GM21367 (cell line): ENCODE data around the gene ASH1L.
"Not testable (repeated sequence)": the region's sequence is repeated elsewhere in the genome, so short reads cannot be mapped to it uniquely, and the experiment has no call there.

Experiments
- ATAC-seq: cut with Tn5 transposase; IDR thresholded peaks from one replicate; pipeline ENCODE4 v1.9.1; 2021; ENCODE audit not compliant: unreplicated experiment

Gene ASH1L

DNA sequence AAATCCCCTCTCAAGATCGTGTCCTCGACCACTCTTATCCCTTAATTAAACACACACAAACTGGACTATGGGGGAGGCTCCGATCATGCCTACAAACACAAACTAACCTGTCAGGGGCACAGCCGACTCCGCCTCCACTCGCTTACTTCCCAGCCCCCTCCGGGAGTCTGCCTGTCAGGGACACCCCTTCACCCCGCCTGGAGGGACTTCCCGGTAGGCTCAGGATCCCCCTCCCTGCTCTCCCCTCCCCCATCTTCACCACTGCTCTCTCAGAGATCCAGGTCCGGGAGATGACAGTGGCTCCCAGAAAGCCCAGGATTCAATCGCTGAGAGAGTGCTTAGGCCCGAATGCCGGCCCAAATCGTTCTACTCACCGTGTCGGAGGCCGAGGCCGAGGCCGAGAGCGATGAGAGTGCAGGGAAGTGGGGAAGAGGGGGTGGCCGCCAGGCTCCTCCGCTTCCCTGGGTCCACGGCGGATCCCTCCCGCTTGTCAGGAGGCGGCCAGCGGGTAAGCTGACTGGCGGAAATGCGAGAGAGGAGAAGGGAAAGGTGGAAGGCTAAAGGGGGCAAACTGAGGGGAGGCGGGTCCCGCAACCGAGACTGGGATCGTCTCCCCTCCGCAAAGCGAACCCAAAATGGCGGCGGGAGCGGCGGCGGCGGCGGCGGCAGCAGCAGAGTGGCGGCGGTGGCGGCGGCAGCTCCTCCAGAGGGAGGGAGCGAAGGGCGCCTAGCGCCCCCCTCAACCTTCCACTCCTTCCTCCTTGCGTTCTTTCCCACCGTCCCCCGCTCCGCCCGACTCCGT lies 623 bp downstream of the ASH1L start:
- ATAC-seq, result peak; percentile 12

DNA sequence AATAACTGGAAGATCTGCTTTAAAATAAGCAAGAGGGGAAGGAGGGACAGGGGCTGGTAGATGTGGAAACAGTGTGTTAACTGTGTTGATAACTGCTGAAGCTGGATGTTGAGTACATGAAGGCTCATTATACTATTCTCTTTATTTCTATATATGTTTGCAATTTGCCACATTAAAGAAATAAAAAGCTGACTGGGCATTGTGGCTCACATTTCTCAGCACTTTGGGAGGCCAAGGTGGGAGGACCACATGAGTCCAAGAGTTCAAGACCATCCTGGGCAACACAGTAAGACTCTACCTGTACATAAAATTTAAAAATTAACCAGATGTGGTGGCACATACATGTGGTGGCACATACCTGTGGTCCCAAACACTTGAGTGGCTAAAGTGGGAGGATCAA lies 6.7 kb downstream of the ASH1L start:
- ATAC-seq, result no peak

DNA sequence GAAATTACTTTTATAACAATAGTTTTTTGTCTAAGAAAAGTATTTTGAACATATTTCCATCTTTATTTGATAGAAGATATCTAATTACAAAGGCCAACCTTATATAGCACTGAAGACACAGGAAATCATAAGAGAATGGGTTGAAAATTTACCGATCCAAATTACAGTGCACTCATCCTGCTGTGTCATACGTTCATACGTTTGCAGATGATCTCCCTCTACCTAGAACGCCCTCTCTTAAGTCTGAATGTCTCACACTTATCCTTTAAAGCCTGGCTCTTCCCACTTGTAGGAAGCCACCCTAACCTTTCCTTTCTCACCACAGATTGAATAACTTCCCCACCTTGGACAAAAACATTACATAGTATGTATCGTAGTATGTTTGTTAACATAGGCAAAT lies 9.3 kb downstream of the ASH1L start:
- no peak for ATAC-seq

DNA sequence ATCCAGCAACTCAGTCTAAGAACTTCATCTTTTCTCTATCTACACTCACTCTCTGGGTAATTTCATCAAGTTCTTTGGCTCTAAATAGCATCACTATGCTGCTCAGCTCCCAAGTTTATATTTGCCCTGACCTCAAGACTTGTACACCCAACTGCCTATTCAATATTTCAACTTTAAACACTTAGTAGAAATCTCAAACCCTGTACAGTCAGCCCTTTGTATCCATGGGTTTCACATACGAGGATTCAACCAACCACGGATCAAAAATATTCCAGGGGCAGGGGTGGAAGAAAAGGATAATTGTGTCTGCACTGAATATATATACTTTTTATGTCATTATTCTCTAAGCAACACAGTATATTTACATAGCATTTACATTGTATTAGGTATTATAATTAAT lies 13.9 kb downstream of the ASH1L start:
- no peak for ATAC-seq

DNA sequence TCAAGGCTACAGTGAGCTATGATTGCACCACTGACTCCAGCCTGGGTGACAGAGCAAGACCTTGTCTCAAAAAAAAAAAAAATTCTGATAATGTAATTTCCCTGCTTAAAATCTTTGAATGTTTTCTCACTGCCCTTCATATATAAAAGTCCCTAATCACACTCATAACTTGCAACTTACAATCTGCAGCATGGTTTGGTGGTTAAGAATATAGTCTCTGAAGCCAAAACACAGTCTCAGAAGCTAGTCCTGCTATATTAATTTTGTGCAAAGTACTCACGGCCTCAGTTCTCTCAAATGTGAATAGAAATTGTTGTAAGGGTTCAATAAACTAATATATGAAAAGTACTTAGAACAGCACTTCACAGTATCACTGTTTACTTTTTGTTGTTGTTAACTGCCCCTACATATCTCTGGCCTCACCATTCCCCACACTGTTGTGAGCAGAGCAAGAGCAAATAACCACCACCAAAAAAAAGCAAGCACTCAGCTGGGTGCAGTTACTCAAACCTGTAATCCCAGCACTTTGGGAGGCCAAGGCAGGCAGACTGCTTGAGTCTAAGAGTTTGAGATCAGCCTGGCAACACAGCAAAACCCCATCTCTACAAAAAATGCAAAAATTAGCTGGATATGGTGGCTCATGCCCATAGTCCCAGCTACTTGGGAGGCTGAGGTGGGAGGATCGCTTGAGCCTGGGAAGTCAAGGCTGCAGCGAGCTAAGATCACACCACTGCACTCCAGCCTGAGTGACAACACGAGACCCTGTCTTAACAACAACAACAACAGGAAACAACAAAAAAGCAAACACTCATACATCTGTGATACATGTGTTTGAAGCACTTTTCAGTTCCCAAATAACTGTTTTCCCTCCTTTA lies 22.4 kb downstream of the ASH1L start:
- no peak for ATAC-seq

DNA sequence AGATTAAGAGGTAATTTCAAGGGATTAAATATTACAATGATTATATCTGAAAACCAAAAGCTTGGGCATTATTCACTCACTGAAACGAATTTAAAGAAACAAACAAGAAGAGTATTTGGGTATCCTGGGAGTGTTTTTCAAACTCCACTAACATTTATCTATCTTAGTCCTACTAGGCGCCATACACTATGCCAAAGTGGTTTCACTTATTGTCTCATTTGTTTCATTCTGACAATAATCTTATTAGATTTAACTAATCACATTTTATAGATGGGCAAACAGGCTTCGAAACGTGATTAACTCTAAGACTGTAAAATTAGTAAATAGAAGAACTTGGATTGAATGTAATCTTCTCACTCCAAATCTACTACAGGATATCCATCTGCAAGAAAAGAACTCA lies 25.4 kb downstream of the ASH1L start:
- no peak for ATAC-seq

DNA sequence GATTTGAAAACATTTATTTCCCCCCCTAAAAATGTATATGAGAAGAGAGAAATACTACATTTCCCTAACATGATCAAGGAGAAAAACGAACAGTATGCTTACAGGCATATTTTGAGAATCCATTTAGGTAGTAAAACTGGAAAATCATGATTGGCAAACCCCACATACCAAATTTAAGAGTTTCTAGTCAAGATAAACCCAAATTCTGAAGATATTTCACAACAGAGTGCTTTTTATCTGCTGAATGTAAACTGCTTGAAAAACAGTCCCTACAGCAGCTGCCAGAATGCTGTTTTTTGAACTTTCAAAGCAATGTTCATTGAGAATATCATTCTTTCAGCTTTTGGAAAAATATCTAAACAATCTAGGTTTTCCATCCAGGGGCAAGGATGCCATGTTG lies 31.0 kb downstream of the ASH1L start:
- ATAC-seq, result no peak

DNA sequence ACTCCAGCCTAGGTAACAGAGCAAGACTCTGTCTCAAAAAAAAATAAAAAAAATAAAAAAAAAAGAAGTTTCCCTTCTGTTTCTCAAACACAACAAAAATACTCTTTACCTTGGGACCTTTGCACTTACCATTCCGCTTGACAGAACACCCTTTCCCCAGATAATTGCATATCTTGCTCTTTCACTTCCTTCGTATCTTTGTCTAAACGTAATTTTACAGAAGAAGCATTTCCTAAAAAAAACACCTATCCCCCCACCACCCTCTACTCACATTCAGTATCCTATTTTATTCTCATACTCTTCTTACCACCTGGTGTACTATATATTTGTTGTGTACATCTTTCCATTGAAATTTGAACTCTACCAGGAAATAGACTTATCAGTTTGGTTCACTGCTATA lies 32.7 kb downstream of the ASH1L start:
- no peak for ATAC-seq

DNA sequence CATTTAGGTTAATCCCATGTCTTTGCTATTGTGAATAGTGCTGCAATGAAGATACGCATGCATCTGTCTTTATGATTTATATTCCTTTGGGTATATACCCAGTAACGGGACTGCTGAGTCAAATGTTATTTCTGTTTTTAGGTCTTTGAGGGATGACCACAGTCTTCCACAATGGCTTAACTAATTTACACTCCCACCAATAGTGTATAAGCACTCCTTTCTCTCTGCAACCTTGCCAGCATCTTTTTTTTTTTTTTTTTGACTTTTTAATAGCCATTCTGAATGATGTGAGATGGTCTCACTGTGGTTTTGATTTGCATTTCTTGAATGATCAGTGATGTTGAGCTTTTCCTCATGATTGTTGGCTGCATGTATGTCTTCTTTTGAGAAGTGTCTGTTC lies 33.5 kb downstream of the ASH1L start:
- no peak for ATAC-seq

DNA sequence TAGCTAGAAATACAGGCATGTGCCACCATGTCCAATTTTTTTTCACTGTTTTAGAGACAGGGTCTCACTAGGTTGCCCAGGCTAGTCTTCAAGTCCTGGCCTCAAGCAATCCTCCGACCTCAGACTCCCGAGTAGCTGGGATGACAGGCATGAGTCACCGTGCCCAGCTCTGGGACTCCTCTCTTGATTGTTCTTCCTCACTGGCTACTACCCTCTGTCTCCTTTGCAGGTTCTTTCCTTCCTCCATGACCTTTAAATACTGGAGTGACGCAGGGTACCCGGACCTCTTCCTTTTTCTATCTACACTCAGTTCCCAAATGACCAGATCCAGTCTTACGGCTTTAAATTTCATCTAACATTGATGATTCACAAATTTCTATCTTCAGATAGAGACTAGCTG lies 34.9 kb downstream of the ASH1L start:
- ATAC-seq, result no peak

DNA sequence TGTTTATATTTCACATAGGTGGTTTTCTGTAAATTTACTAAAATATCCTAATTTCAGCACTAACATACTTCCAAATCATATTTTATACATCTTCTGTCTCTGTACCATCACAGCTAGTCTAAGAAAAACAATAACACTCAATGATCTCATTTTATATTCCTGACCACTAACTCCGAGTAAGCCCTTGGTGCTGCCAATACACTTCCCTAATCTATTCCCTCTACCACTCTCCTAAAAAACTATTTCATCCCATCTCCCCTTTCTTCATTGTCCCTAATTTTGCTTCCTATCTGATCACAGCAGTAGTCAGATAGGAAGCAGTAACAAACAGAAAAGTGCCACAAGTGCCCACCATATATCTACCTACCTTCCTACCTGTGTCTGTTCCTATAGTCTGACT lies 36.2 kb downstream of the ASH1L start:
- ATAC-seq, result no peak

DNA sequence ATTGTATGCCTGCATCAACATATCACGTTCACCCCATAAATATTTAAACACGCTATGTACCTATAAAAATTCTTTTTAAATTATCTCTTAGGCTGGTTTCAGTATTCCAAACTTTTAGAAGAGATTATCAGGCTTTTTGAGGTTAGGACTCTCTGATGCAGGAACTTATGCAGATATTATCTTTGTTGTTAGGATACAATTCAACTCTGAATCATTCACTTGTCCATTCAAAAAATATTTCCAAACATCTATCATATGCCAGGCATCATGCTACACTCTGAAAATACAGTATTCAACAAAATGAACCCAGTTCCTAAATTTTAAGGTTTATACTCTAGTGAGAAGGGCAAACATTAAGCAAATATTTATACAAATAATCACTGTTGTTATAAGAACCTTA lies 40.5 kb downstream of the ASH1L start:
- no peak for ATAC-seq

DNA sequence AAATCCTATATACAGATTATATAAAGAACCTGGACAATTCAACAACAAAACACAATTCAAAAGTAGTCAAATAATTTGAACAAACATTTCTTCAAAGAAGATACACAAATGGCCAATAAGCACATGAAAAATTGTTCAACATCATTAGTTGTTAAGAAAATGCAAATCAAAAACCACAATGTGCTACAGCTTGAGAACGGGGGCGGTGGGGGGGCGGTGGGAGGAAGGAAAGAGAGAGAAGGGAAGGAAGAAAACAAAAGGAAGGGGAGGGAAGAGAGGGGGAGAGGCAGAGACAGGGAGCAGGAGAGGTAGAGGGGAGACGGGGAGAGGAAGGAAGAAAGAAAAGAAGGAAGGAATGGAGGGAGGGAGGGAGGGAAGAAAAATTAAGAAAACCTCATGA lies 44.1 kb downstream of the ASH1L start:
- ATAC-seq, result no peak

DNA sequence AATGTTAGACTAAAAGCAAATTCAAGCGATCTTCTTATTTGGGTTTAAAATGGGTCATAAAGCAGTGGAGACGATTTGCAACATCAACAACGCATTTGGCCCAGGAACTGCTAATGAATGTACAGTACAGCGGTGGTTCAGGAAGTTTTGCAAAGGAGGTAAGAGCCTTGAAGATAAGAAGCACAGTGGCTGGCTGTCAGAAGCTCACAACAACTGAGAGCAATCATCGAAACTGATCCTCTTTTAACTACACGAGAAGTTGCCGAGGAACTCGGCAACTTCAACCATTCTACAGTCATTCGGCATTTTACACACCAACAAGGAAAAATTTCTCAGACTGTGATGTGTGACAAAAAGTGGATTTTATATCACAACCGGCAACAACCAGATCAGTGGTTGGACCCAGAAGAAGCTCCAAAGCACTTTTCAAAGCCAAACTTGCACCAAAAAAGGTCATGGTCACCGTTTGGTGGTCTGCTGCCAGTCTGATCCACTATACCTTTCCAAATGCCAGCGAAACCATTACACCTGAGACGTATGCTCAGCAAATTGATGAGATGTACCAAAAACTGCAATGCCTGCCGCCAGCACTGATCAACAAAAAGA lies 47.9 kb downstream of the ASH1L start:
- ATAC-seq, result no peak

DNA sequence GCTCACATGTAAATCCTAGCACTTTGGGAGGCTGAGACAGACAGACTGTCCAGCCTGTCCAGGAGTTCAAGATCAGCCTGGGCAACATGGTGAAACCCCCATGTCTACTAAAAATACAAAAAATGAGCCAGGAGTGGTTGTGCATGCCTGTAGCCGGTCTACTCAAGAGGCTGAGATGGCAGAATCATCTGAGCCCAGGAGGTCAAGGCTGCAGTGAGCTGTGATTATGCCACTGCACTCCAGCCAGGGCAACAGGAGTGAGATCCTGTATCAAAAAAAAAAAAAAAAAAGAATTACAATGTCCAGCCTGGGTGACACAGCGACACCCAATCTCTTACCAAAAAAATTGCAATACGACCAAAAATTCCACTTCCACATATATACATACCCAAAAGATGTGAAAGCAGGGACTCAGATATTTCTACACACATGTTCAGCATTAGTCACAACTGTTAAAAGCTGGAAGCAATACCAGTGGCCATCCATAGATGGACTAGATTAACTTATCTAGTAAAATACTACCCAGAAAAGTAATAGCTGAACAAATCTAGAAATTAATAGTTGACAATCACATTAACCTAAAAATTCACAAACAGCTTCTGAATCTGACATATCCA lies 49.2 kb downstream of the ASH1L start:
- ATAC-seq, result no peak

DNA sequence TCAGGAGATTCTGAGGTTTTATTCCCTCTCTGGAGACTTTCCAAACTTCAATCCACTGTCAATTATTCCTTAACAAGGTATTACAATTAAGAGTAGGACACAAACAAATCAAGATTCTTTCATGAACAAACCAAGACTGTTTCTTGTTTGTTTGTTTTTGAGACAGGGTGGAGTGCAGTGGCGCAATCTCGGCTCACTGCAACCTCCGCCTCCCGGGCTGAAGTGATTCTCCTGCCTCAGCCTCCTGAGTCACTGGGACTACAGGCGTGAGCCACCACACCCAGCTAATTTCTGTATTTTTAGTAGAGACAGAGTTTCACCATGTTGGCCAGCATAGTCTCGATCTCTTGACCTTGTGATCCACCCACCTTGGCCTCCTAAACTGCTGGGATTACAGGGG lies 51.2 kb downstream of the ASH1L start:
- not testable (repeated sequence) for ATAC-seq

DNA sequence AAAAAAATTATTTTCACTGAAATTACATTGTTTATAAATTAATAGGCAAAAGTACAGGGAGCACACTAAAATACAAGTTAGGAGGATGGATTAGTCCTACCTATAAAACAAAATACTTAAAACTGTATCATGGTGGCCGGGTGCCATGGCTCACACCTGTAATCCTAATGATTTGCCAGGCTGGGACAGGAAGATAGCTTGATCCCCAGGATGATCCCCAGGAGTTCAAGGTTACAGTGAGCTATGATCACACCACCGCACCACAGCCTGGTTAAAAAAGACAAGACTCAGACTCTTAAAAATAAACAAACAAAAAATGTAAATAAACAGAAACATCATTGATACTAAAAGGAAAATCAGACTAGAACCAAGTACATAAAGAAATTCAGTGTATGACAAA lies 53.5 kb downstream of the ASH1L start:
- ATAC-seq, result no peak

DNA sequence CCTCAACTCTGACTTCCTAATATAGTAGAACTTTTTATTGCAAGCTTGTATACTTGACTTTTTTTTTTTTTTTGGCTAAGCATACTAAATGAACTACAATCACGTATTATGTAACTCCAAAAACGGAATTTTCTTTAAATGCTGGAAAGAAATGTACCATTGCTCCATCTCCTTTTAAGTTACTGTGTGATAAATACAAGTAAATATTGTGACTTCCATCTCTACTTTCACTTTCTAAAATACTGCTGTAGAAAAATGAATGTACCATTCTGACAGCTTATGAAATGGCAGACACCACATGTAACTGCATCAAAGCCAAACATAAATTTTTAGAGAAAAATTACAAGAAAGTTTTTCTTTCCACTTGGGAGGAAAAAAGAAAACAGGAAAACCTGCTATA lies 54.7 kb downstream of the ASH1L start:
- no peak for ATAC-seq

DNA sequence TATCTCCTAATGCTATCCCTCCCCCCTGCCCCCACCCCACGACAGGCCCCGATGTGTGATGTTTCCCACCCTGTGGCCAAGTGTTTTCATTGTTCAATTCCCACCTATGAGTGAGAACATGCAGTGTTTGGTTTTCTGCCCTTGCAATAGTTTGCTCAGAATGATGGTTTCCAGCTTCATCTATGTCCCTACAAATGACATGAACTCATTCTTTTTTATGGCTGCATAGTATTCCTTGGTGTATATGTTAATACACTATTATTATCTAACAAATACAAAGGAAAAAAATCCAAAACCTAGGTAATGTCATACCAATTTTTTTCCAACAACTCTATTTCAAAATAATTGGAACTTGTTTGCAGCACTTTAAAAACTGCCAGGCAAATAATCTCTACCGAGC lies 56.6 kb downstream of the ASH1L start:
- not testable (repeated sequence) for ATAC-seq

DNA sequence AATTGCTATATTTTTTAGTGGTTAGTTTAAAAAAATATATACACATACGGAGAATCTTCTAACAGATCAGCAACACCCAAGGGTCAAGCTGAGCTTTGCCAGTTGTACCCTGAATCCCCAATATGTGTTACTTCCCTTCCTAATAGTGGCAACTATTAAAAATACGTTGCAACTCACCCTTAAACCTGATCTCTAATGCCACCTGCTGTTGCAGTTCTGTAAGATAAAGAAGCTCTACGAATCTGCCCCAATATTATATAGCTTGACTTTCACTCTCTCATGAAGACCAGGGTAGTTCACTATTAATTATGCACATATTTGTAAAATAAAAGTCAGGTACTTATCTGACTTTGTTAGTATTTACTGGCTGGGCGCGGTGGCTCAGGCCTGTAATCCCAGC lies 58.4 kb downstream of the ASH1L start:
- no peak for ATAC-seq

DNA sequence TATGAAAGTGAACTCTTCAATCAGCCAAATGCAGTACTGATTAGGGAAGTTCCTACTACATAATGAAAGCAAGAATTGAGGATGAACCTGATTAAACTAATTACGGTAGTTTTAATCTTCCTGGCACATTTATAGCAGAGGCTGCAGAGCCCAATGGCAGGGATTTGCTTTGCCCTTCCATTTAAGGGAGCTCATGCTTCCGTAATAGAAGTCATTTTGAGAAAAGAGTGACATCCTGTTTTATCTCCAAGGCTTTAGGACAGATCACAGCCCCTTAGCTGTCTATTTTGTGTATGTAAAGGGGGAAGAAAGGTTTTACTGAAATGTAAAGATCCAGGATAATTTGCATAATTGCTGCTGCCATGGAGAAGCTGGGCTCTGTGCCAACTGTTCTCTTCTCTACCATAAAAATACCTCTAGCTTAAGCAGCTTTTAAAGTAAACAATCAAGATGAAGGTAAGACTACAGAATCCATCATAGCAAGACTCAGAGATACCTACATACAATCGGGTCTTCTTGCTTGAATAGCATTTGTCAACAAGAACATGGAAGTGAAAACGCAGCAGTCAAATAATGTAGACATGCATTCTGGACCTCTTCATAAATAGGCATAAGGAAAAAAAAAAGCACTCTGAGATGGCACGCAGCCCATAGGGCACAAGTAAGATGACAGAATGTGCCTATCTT lies 62.5 kb downstream of the ASH1L start:
- ATAC-seq, result no peak
